ENCODE data around the gene HEATR9.

The HEATR9 gene

DNA sequence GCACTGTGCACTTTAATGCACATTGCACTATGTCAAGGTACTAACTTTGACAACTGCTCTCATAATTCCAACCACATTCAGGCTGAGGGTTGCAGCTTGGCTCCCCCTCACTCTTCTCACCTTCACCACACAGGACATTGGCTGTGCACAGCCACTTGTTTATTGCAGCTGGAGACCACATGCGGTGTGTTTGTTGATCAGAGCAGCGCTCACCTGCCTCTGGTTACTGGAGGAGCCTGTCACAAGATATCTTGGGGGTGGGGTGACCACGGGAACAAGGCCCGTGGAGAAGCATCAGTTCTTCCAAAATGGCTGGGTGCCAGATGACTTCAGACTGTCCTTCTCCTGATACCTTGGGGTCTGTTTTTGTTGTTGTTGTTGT is 22.1 kb upstream of the HEATR9 start:
- no peak overlapping the region for H3K4me3 ChIP-seq (ENCODE audit: low read depth, low read length)
- TF ChIP-seq POLR2A (IDR thresholded peaks at IDR 0.05; ENCODE audit: extremely low read depth, insufficient read length) (no peak), MYC (IDR thresholded peaks at IDR 0.05; ENCODE audit: low read depth, low read length) (no peak)
- TF ChIP-seq, protein P1, sequence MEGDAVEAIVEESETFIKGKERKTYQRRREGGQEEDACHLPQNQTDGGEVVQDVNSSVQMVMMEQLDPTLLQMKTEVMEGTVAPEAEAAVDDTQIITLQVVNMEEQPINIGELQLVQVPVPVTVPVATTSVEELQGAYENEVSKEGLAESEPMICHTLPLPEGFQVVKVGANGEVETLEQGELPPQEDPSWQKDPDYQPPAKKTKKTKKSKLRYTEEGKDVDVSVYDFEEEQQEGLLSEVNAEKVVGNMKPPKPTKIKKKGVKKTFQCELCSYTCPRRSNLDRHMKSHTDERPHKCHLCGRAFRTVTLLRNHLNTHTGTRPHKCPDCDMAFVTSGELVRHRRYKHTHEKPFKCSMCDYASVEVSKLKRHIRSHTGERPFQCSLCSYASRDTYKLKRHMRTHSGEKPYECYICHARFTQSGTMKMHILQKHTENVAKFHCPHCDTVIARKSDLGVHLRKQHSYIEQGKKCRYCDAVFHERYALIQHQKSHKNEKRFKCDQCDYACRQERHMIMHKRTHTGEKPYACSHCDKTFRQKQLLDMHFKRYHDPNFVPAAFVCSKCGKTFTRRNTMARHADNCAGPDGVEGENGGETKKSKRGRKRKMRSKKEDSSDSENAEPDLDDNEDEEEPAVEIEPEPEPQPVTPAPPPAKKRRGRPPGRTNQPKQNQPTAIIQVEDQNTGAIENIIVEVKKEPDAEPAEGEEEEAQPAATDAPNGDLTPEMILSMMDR (IDR thresholded peaks at IDR 0.05; ENCODE audit: low read depth, low read length), result no peak
- TF ChIP-seq, protein P2, sequence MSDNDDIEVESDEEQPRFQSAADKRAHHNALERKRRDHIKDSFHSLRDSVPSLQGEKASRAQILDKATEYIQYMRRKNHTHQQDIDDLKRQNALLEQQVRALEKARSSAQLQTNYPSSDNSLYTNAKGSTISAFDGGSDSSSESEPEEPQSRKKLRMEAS (IDR thresholded peaks at IDR 0.05; ENCODE audit: low read depth, low read length), result no peak
- DNase-seq (ENCODE audit: low read depth), result no peak

- TF ChIP-seq MYC (IDR thresholded peaks at IDR 0.05; ENCODE audit: low read depth, low read length) (no peak), POLR2A (IDR thresholded peaks at IDR 0.05; ENCODE audit: extremely low read depth, insufficient read length) (no peak)
- TF ChIP-seq, protein P2 (IDR thresholded peaks at IDR 0.05; ENCODE audit: low read depth, low read length), result no peak
- TF ChIP-seq, protein P1 (IDR thresholded peaks at IDR 0.05; ENCODE audit: low read depth, low read length), result no peak
- H3K4me3 ChIP-seq (ENCODE audit: low read depth, low read length), result no peak overlapping the region
- no peak for DNase-seq (ENCODE audit: low read depth)
Measured at GRCh38 chr17:35889818-35890773, 21.4 kb upstream of the HEATR9 start.

DNA sequence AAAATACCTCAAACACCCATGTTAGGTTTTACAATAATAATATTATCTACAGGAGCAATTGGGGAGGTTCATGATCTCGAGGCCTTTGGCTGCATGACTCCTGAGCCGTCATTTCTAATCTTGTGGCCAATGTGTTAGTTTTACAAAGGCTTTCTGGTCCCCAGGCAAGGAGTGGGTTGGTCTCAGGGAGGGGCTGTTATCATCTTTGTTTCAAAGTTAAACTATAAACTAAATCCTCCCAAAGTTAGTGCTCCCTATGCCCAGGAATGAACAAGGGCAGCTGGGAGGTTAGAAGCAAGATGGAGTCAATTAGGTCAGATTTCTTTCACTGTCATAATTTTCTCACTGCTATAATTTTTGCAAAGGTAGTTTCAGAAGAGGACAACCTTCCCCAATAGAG is 20.6 kb upstream of the HEATR9 start:
- no peak for DNase-seq (ENCODE audit: low read depth)
- TF ChIP-seq, protein P1 (IDR thresholded peaks at IDR 0.05; ENCODE audit: low read depth, low read length), result no peak
- no peak overlapping the region for H3K4me3 ChIP-seq (ENCODE audit: low read depth, low read length)

GRCh38 chr17:35879773-35880654 is 11.3 kb upstream of the HEATR9 start, which contains the start of gene CCL5:
Gene CCL5, minus strand, starts transcription at chr17:35880360.
- TF ChIP-seq, protein P1 (IDR thresholded peaks at IDR 0.05; ENCODE audit: low read depth, low read length), result no peak
- TF ChIP-seq, protein P2 (IDR thresholded peaks at IDR 0.05; ENCODE audit: low read depth, low read length), result peak; percentile 96
- TF ChIP-seq MYC (IDR thresholded peaks at IDR 0.05; ENCODE audit: low read depth, low read length) (peak; percentile 93), POLR2A (IDR thresholded peaks at IDR 0.05; ENCODE audit: extremely low read depth, insufficient read length) (peak; percentile 97)
- H3K4me3 ChIP-seq (ENCODE audit: low read depth, low read length), result peak within 1 kb of the TSS; percentile 81
- DNase-seq (ENCODE audit: low read depth), result peak; percentile 95

GRCh38 chr17:35878361-35878760 is 9.7 kb upstream of the HEATR9 start:
- TF ChIP-seq, protein P2 (IDR thresholded peaks at IDR 0.05; ENCODE audit: low read depth, low read length), result no peak
- TF ChIP-seq POLR2A (IDR thresholded peaks at IDR 0.05; ENCODE audit: extremely low read depth, insufficient read length) (no peak), MYC (IDR thresholded peaks at IDR 0.05; ENCODE audit: low read depth, low read length) (no peak)
- TF ChIP-seq, protein P1 (IDR thresholded peaks at IDR 0.05; ENCODE audit: low read depth, low read length), result no peak
- peak; percentile 34 for DNase-seq (ENCODE audit: low read depth)
- peak overlapping the region; percentile 25 for H3K4me3 ChIP-seq (ENCODE audit: low read depth, low read length)

Measured in NB4 (cell line).